Activated T-helper 17 cell treated with anti-CD3 and anti-CD28 coated beads, Interleukin-2, amount 50 U/mL, for 72 hours (primary cell): Measurements from ENCODE around the gene PARD3B. TPM values are rescaled to one million over a fixed set of nuclear protein-coding genes. Genes with fewer than 3 reads are reported as not detected.

Experiments used
- ATAC-seq: fragments of 150-1000 bp; cut with Tn5 transposase; replicated peaks from 2 replicates; pipeline ENCODE4 v1.10.0; 2021; ENCODE audit warnings: mild to moderate bottlenecking, moderate library complexity
- H3K27ac Mint-ChIP-seq: one replicate; pipeline ENCODE4 v1.8.0; 2022; ENCODE audit warnings: mixed read lengths
- H3K27me3 Mint-ChIP-seq: one replicate; pipeline ENCODE4 v1.8.0; 2022; ENCODE audit warnings: mixed read lengths
- H3K36me3 Mint-ChIP-seq: one replicate; pipeline ENCODE4 v1.8.0; 2022; ENCODE audit warnings: low read depth, mild to moderate bottlenecking, mixed read lengths
- H3K4me1 Mint-ChIP-seq: one replicate; pipeline ENCODE4 v1.8.0; 2022; ENCODE audit warnings: mixed read lengths
- H3K4me3 Mint-ChIP-seq: one replicate; pipeline ENCODE4 v1.8.0; 2022; ENCODE audit warnings: mild to moderate bottlenecking, mixed read lengths
- H3K9me3 Mint-ChIP-seq: one replicate; pipeline ENCODE4 v1.8.0; 2022; ENCODE audit warnings: mixed read lengths
- total RNA-seq, 2 donors: library from RNA; stranded (reverse); gene quantifications; one replicate each; pipeline ENCODE4 v1.2.3, GENCODE V29; 2022

Gene PARD3B
- total RNA-seq, 2 donors from 2014 or later, result 0.29 to 1.5 TPM

DNA sequence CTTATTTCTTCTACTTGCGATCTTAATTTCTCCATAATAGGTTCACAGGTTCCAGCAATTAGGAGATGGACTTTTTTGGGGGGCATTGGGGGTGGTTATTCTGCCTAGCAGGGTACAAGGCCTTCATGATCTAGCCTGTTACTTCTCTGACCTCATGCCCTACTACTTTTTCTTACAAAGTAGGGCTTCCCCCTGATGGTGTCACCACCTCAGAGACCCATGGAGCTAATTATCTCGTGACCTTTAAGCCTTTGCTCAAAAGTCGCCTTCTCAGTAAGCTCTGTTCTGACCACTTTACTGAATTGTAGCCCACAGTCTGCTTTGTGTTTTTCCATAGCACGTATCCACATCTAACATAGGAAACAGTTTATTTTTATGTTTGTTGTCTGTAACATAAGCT, 458.0 kb downstream of the PARD3B start:
- peaks cover 13% of the 10 kb centered on the region for H3K4me1 Mint-ChIP-seq
- ATAC-seq, result peak; percentile 31
- no peaks in the 10 kb centered on the region for H3K9me3 Mint-ChIP-seq
- H3K4me3 Mint-ChIP-seq, result no peak overlapping the region
- no peak overlapping the region for H3K27ac Mint-ChIP-seq
- no peaks in the 10 kb centered on the region for H3K27me3 Mint-ChIP-seq
- no peaks in the 10 kb centered on the region for H3K36me3 Mint-ChIP-seq

DNA sequence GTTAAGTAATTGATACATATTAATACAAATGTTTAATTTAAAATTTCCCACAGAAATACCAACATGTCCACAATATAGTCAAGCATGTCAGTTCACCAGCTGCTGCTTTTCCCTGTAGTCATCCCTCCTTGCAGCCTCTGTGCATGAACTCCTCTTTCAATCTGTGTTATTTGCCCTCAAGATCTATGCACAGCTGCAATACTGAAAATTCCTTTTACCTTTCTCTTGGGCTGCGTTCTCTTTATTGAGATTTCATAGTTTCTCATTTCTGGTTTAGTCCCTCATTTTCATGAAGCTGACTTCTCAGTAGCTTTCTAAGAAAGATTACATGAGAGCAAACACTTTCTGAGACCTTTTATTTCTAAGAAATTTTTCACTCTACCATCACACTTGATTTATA, 464.9 kb downstream of the PARD3B start:
- Mint-ChIP-seq H3K4me3 (no peak overlapping the region), H3K4me1 (peaks cover 12% of the 10 kb centered on the region), H3K9me3 (no peaks in the 10 kb centered on the region), H3K27me3 (peaks cover 4% of the 10 kb centered on the region), H3K27ac (no peak overlapping the region), H3K36me3 (no peaks in the 10 kb centered on the region)
- no peak for ATAC-seq

DNA sequence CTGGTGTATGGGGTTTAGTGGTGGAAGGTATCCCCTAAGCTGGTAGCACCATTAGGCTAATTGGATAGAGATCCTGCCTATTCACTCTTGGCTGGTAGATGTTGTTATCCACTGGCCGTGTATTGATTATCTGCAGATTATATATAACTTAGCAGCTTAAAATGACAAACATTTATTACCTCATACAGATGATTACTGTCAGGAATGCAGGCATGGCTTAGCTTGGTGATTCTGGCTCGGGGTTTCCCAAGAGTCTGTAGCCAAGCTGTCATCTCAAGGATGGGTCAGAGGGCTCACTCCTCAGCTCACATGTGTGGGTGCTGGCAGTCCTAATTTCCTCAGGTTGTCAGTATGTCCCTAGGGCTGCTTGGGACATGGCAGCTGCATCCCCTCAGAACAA, 465.8 kb downstream of the PARD3B start:
- H3K27me3 Mint-ChIP-seq, result peaks cover 4% of the 10 kb centered on the region
- ATAC-seq, result no peak
- no peak overlapping the region for H3K4me3 Mint-ChIP-seq
- no peak overlapping the region for H3K27ac Mint-ChIP-seq
- H3K36me3 Mint-ChIP-seq, result no peaks in the 10 kb centered on the region
- H3K9me3 Mint-ChIP-seq, result no peaks in the 10 kb centered on the region
- peaks cover 12% of the 10 kb centered on the region for H3K4me1 Mint-ChIP-seq

DNA sequence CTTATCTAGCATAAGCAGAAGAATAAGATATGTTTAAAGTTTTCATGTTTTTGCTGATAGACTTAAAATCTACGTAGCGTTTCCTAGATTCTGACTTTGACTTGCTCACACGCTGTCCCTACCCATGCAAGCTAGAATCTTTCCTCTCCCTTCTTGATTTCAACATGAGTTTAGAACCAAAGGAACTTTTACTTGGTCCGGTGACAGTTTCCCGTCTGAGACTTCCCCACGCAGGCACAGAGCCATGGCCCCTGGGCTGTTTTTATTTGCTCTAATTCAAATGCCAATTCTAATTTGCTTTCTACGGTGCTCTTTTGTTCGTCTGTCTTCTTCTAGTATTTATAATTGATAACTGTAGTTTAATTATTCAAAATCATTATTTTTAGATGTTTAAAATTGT, 467.7 kb downstream of the PARD3B start:
- Mint-ChIP-seq H3K4me3 (no peak overlapping the region), H3K36me3 (no peaks in the 10 kb centered on the region), H3K4me1 (peaks cover 5% of the 10 kb centered on the region), H3K27ac (no peak overlapping the region), H3K27me3 (peaks cover 4% of the 10 kb centered on the region), H3K9me3 (no peaks in the 10 kb centered on the region)
- ATAC-seq, result no peak

DNA sequence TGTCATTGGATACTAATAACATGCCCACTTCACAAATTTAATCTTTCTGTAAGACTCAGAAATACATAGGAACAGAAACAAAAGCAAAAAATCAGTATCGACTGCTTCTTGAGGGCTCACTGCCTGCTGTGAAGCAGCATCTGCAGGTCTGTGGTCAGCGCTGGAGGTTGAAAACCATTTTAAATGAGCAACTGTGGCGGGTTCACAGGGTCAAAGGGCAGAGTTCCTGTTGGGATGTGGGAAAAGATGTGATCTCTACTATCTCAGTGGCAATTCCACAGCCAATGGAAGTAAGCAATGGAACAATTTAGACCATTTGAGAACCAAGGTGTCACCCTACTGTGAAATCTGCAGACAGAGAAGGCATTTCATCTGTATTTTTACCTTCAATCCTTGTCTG, 468.3 kb downstream of the PARD3B start:
- H3K27ac Mint-ChIP-seq, result no peak overlapping the region
- no peak overlapping the region for H3K4me3 Mint-ChIP-seq
- H3K9me3 Mint-ChIP-seq, result no peaks in the 10 kb centered on the region
- H3K4me1 Mint-ChIP-seq, result peaks cover 5% of the 10 kb centered on the region
- no peaks in the 10 kb centered on the region for H3K36me3 Mint-ChIP-seq
- ATAC-seq, result no peak
- peaks cover 4% of the 10 kb centered on the region for H3K27me3 Mint-ChIP-seq

DNA sequence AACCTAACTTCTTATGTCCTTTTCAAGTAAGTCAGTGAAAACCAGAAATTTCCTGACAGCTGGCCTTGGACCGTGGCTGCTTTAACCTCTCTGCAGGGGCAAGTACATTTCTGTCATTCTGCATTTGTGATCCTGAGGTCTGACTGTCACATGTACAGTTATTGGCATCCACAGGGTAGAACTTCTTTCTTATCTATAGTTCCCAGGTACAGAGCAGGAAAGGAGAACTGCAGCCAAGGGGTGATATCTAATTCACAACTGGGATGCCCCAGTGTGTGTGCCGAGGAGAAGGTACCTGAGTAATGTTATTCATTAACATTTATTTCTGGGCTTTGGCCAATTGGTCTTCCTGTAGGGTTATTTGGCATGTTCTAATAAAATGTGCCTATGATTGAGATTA, 468.9 kb downstream of the PARD3B start:
- H3K36me3 Mint-ChIP-seq, result no peaks in the 10 kb centered on the region

DNA sequence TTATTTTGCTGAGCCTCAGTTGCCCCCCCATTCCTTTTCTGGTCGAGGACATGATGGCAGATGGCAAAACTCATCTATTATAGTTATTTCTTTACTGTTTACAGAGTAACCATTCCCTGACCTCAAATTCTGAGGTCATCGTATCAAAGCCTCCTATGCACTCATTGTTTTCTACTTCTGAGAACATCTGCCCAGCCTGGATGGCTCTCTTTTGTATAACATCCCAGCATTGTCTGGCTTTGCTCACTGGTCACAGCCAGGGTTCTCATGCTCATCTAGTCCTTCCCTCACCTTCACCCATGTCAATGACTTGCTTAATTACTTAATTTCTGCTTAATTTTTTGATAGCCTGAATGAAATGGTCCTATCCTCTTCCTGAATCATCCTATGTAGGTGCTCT, 472.1 kb downstream of the PARD3B start:
- no peak overlapping the region for H3K4me3 Mint-ChIP-seq
- ATAC-seq, result no peak
- H3K4me1 Mint-ChIP-seq, result no peaks in the 10 kb centered on the region

More for the DNA sequence above, 468.9 kb downstream of the PARD3B start:
- ATAC-seq, result no peak
- Mint-ChIP-seq H3K27me3 (peaks cover 4% of the 10 kb centered on the region), H3K9me3 (no peaks in the 10 kb centered on the region), H3K4me1 (peaks cover 5% of the 10 kb centered on the region), H3K27ac (no peak overlapping the region), H3K4me3 (no peak overlapping the region)

DNA sequence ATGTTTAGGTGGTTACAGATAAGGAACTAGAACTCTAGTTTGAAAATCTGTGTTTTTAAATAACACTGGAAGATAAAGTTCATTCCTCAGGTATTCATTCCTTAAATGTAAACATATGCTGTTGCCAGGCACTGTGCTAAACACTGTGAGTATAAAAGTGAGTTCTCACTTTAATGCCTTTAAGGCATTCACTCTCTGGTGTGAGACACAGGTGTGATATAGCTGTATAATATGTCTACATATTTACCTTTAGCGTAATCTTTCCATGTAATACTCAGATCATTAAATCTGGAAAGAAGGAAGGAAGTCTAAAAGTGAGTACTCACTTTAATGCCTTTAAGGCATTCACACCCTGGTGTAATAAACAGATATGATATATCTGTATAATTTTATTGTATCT, 472.6 kb downstream of the PARD3B start:
- H3K4me3 Mint-ChIP-seq, result no peak overlapping the region
- H3K27ac Mint-ChIP-seq, result no peak overlapping the region
- H3K4me1 Mint-ChIP-seq, result no peaks in the 10 kb centered on the region
- no peaks in the 10 kb centered on the region for H3K9me3 Mint-ChIP-seq
- no peaks in the 10 kb centered on the region for H3K36me3 Mint-ChIP-seq
- no peak for ATAC-seq
- H3K27me3 Mint-ChIP-seq, result no peaks in the 10 kb centered on the region

More for the DNA sequence above, 472.1 kb downstream of the PARD3B start:
- H3K36me3 Mint-ChIP-seq, result no peaks in the 10 kb centered on the region
- H3K27me3 Mint-ChIP-seq, result no peaks in the 10 kb centered on the region
- no peak overlapping the region for H3K27ac Mint-ChIP-seq
- H3K9me3 Mint-ChIP-seq, result no peaks in the 10 kb centered on the region

DNA sequence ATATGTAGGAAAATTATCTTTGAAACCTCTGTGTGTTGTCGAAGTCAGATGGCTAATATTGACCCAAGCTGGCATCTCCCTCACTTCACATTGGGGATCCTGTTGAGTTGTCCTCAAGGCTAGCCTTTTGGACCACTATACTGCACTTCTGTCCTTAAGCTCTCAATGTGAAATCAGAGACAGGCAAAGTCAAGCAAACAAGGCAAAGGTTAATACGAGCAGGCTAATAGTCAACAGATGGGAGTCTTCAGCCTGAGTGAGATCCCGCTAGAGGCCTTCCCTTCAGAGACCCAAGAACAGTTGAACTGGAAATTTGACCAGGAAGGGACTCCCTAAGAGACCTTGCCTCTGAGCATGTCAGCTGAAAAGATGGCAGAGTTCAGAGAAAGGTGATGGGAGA, 475.4 kb downstream of the PARD3B start:
- Mint-ChIP-seq H3K4me1 (peaks cover 7% of the 10 kb centered on the region), H3K36me3 (no peaks in the 10 kb centered on the region), H3K27me3 (no peaks in the 10 kb centered on the region), H3K27ac (no peak overlapping the region), H3K9me3 (no peaks in the 10 kb centered on the region), H3K4me3 (no peak overlapping the region)
- ATAC-seq, result no peak

DNA sequence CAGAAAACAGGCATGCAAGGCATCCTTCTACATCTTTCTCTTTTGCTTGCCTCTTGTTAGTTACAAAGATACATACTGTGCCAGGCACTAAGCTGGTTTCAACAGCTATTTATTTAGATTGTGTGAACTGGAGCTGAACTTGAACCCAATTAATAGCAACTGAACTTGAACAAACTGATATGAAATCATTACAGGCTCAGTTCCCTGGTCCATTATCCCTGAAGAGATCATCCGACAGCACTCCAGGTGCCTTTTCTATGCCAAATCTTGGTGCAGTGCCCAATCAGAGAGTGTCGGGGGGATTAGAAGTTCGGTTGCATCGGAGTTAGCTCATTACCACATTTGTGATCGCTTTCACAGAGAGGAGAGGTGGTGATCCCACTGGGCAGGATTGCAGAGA, 477.6 kb downstream of the PARD3B start:
- Mint-ChIP-seq H3K4me3 (no peak overlapping the region), H3K27ac (no peak overlapping the region), H3K27me3 (no peaks in the 10 kb centered on the region), H3K36me3 (no peaks in the 10 kb centered on the region), H3K4me1 (peaks cover 12% of the 10 kb centered on the region), H3K9me3 (no peaks in the 10 kb centered on the region)
- no peak for ATAC-seq

DNA sequence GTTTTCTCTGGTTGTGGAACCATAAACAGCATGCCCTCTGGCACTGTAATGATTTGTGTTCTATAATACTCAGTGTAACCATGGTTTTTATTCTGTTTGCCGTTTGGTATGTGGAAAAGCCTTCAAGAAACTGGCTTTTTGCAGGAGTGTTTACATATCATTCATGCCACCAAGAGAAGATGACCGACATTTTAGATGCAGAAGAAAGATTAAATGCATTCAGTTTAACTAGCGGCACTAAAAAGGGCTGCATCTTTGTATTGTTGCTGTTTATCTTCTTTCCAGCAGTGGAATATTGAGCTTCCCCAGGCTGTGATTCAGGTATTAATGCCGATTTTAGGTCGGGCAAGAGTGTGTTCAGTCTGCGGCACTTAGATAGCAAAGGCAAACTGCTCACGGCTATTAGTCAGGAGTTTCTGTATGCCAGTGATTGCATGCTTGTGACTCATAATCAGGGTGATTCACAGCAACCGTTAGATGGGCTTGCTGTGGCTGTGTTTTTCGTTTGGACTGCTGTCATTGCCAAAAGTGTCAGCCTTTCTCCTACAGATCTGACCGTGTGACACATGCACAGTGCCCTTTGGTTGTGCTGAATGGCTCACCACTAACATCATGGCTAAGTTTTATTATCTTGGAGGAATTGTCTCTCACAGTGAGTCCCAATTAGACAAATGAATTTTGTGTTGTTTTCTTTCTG, 479.7 kb downstream of the PARD3B start:
- Mint-ChIP-seq H3K36me3 (no peaks in the 10 kb centered on the region), H3K27ac (peak overlapping the region; percentile 2)

DNA sequence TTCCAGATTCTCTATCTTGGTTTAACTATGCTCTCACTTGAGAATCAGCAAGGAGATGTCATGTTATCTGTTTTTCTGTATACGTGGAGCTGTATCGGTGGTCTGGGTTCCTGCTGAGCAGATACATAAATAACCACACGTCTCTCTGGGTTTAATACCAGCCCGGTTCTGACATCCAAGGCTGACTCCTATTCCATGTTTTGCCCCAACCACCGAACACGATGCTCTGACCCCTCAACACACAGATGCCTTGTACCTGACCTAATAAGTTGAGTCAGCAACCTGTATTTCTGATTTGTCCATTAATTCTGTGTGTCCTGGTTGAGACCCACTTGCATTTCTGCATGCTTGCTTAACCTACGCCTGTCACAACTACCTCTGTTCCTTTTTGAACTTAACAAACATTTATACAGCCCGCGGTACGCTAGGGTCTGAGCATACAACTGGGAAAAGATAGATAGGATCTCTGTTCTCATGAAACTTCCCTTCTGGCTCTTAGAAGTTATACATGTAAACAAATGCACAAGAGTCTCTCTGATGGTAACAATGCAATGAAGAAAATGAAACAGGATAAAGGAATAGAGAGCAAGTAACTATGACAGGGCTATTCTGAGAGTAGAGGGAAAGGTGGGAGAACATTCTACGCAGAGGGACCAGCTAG, 480.4 kb downstream of the PARD3B start:
- no peak for ATAC-seq
- Mint-ChIP-seq H3K27me3 (no peaks in the 10 kb centered on the region), H3K27ac (peak overlapping the region; percentile 2), H3K9me3 (no peaks in the 10 kb centered on the region), H3K36me3 (no peaks in the 10 kb centered on the region), H3K4me1 (peaks cover 12% of the 10 kb centered on the region), H3K4me3 (peak overlapping the region; percentile 22)

More for the DNA sequence above, 479.7 kb downstream of the PARD3B start:
- Mint-ChIP-seq H3K9me3 (no peaks in the 10 kb centered on the region), H3K4me1 (peaks cover 12% of the 10 kb centered on the region), H3K27me3 (no peaks in the 10 kb centered on the region), H3K4me3 (peak overlapping the region; percentile 22)
- peak; percentile 100 for ATAC-seq

DNA sequence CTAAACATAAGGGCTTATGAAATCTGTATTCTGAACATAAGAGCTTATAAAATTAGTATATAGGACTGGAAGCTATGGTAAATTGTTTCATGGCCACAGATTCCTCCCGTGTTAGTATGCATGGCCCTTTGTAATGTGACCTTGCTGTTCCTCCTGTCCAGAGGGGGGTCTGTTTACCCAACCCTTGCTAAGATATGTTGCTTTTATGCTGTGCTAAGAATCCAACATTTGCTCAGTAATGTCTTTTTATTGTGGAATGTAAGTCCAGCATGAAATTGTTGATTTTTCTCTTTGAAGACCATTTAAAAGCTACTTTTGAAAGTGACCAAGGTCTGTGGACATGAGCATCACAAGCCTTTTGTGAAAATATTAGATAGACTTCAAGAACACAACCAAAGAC, 485.4 kb downstream of the PARD3B start:
- H3K36me3 Mint-ChIP-seq, result no peaks in the 10 kb centered on the region
- no peaks in the 10 kb centered on the region for H3K9me3 Mint-ChIP-seq
- H3K4me3 Mint-ChIP-seq, result no peak overlapping the region
- H3K27ac Mint-ChIP-seq, result no peak overlapping the region
- no peaks in the 10 kb centered on the region for H3K27me3 Mint-ChIP-seq
- no peak for ATAC-seq
- peaks cover 9% of the 10 kb centered on the region for H3K4me1 Mint-ChIP-seq

DNA sequence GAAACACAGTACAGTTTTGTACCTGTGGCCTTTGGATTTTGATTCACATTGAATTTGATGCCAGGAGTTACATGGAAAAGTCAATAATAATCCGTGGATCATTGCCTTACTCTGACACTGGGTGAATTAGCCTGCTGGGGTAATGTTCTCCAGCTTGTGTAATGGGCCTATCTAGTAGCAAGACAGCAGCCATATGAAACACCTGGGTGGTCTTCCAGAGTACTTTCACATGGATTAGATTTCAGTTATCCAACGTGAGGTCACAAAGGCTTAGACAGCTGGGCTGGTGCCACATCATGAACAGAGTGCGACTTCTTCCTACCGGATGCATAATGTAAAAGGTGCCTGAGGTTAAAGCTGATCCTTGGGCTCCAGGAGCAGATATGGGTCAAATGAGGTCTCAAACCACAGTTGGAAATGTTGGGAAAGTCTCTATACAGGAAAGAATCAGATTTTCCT, 486.8 kb downstream of the PARD3B start:
- Mint-ChIP-seq H3K27ac (no peak overlapping the region), H3K4me1 (peaks cover 4% of the 10 kb centered on the region), H3K27me3 (no peaks in the 10 kb centered on the region), H3K36me3 (no peaks in the 10 kb centered on the region), H3K9me3 (no peaks in the 10 kb centered on the region), H3K4me3 (no peak overlapping the region)
- no peak for ATAC-seq

DNA sequence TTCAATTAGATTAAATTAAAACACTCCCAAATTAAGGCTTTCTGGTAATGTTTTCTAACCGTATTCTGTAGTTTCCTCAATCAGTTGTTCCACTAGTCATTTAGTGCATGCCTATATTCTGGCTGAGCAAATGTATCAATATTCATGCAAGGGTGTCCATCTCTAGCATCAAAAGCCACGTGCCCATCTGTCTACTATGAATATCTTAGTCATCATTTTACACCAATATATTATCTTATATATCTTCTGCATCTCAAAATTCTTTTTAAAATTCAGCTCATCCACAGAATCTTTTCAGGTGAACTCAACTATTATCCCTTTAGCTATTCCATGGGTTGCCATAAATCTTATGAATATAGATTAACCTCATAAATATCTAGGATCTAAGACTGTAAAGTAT, 488.2 kb downstream of the PARD3B start:
- Mint-ChIP-seq H3K27ac (no peak overlapping the region), H3K9me3 (no peaks in the 10 kb centered on the region), H3K4me1 (peaks cover 4% of the 10 kb centered on the region), H3K36me3 (no peaks in the 10 kb centered on the region), H3K4me3 (no peak overlapping the region), H3K27me3 (no peaks in the 10 kb centered on the region)
- no peak for ATAC-seq
